ENCODE measurements around the gene SUGCT.
A peak's percentile ranks its signal among the peaks of the same experiment; 100 is the strongest.
"Not testable (repeated sequence)": the region's sequence is repeated elsewhere in the genome, so short reads cannot be mapped to it uniquely, and the experiment has no call there.

The SUGCT gene

DNA sequence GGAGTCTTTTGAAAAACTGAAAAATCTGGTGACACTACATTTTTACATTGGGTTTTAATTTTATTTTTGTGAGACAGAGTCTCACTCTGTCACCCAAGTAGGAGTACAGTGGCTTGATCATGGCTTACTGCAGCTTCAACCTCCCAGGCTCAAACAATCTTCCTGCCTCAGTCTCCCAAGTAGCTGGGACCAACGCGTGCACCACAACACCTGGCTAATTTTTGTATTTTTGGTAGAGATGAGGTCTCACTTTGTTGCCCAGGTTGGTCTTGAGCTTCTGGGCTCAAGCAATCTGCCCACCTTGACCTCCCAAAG lies 11.9 kb upstream of the SUGCT start:
- Histone ChIP-seq H3K36me3 (peaks cover 13 to 57% (median 40%) of the 10 kb centered on the region in 11 experiments; a peak in 21 of 22 replicates), H3K27me3 (no peaks in the 10 kb centered on the region), H3K9me3 (replicated peaks in 1 of 11) (peaks cover 0 to 11% (median 0%) of the 10 kb centered on the region in 11 experiments; a peak in 5 of 22 replicates), H3K27ac (no peak overlapping the region), H3K4me1 (peaks cover 0 to 20% (median 8%) of the 10 kb centered on the region in 10 experiments; a peak in 14 of 20 replicates), H4K20me1 (peaks cover 0 to 40% (median 22%) of the 10 kb centered on the region in 11 experiments; a peak in 13 of 22 replicates), H3K9ac (no peak overlapping the region), H3K4me2 (no peak overlapping the region), H3K4me3 (no peak overlapping the region)
- no peak for TF ChIP-seq Cebpa-rat (IDR thresholded peaks at IDR 0.05)

DNA sequence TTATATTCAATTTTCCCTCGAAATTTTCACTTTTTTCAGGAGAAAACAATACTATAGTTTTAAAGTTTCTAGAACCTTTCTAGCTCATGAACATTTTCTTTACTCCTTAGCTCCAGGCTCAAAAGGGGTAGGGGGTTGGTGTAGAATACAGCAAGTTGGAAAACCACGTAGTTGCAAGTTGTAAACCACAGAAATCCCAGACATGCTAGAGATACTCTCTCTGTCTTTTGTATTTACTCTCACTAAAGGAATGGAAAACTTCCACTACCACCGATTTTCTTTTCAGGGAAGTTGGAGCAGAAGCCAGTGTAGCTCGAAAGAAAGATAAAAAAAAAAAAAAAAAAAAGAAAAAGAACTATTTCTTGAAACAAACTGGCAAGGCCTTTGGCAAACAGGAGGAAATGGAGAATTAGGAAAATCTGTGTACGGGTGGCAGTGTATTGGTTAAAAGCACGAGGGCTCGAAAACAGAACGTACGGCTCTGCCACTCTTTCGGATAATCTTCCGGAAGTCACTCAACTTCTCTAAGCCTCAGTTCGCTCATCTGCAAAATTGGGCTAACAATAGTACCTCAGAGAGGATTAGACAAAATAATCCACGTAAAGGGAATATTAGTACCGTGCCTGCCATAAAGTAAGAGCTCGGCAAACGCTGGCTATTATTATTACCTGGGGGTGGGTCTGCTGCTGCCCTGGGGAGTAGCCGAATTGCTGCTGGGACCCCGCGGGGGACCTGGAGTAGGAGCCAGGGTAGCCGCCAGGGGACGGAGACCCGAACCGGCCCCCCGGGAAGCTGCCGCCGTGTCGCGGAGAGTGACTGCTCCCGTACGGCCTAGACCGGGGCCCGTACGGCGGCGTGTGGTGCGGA lies 1.0 kb upstream of the SUGCT start:
- Histone ChIP-seq H3K27ac (peak overlapping the region; percentile 92 to 98 (median 96)), H3K9me3 (replicated peaks in 1 of 11) (peaks cover 6 to 20% (median 14%) of the 10 kb centered on the region in 11 experiments; a peak in 20 of 22 replicates), H3K4me1 (peaks cover 13 to 39% (median 23%) of the 10 kb centered on the region in 10 experiments), H3K36me3 (peaks cover 11 to 41% (median 28%) of the 10 kb centered on the region in 11 experiments; a peak in 17 of 22 replicates), H3K9ac (peak overlapping the region; percentile 94 to 99 (median 98)), H4K20me1 (peaks cover 9 to 45% (median 33%) of the 10 kb centered on the region in 11 experiments; a peak in 15 of 22 replicates), H3K4me3 (peak overlapping the region; percentile 81 to 99 (median 91)), H3K27me3 (no peaks in the 10 kb centered on the region), H3K4me2 (peak overlapping the region; percentile 73 to 97 (median 82))
- TF ChIP-seq Cebpa-rat (IDR thresholded peaks at IDR 0.05): no peak

DNA sequence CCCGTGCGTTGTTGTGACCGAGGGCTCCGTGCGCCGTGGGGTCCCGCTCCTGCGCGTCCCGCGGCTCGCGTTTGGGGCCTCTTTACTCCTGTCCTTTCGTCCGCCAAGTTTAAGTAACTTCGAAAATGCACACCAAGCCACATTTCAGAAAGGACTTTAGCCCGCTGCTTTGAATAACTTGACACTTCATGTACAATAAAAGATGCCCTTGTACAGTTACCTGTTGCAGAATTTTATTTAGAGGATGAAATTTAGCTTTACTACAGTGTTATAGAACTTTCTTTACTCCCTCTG lies 459 bp downstream of the SUGCT start:
- Histone ChIP-seq H3K9ac (peak overlapping the region in 4 of 11 experiments; percentile 94 to 99 (median 97); a peak in 5 of 22 replicates), H3K4me2 (peak overlapping the region; percentile 26 to 92 (median 68); a peak in 21 of 22 replicates), H3K9me3 (replicated peaks in 1 of 11) (peaks cover 6 to 20% (median 14%) of the 10 kb centered on the region in 11 experiments; a peak in 20 of 22 replicates), H4K20me1 (peaks cover 0 to 30% (median 24%) of the 10 kb centered on the region in 11 experiments; a peak in 12 of 22 replicates), H3K27me3 (no peaks in the 10 kb centered on the region), H3K27ac (peak overlapping the region in 4 of 11 experiments; percentile 95 to 98 (median 98); a peak in 4 of 22 replicates), H3K36me3 (peaks cover 7 to 29% (median 18%) of the 10 kb centered on the region in 11 experiments; a peak in 16 of 22 replicates), H3K4me3 (peak overlapping the region; percentile 81 to 99 (median 91); a peak in 18 of 20 replicates), H3K4me1 (peaks cover 11 to 31% (median 22%) of the 10 kb centered on the region in 10 experiments)
- no peak for TF ChIP-seq Cebpa-rat (IDR thresholded peaks at IDR 0.05)

DNA sequence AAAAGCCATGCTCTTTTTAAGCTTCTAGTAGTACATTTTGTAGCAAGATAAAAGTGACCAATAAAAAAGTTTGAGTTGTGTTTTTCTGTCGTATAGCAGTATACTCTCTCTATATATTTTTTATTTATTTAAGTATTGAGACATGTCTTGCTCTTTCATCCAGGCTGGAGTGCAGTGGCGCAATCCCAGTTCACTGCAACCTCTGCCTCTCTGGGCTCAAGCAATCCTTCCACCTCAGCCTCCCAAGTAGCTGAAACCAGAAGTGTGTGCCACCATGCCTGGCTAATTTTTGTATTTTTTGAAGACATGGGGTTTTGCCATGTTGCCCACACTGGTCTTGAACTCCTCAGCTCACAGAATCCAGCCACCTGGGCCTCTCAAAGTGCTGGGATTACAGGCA lies 2.8 kb downstream of the SUGCT start:
- no peaks in the 10 kb centered on the region for H3K27me3 ChIP-seq
- peaks cover 0 to 6% (median 0%) of the 10 kb centered on the region in 11 experiments; a peak in 2 of 22 replicates for H3K36me3 ChIP-seq
- H3K27ac ChIP-seq: no peak overlapping the region
- no peak overlapping the region for H3K4me2 ChIP-seq
- peaks cover 0 to 9% (median 4%) of the 10 kb centered on the region in 11 experiments; a peak in 7 of 22 replicates for H4K20me1 ChIP-seq
- H3K9ac ChIP-seq: no peak overlapping the region
- peaks cover 3 to 12% (median 9%) of the 10 kb centered on the region in 10 experiments for H3K4me1 ChIP-seq
- peaks cover 6 to 20% (median 14%) of the 10 kb centered on the region in 11 experiments; a peak in 20 of 22 replicates for H3K9me3 ChIP-seq (replicated peaks in 1 of 11)
- no peak overlapping the region for H3K4me3 ChIP-seq
- no peak for TF ChIP-seq Cebpa-rat (IDR thresholded peaks at IDR 0.05)

DNA sequence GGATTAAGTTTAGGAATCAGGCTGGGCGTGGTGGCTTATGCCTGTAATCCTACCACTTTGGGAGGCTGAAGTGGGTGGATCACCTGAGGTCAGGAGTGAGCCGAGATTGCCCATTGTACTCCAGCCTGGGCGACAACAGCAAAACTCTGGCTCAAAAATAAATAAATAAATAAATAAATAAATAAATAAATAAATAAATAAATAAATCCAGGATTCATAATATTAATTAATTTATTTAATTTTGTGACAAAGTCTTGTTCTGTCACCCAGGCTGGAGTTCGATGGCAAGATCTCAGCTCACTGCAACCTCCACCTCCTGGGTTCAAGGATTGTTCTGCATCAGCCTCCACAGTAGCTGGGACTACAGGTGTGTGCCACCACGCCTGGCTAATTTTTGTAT lies 4.2 kb downstream of the SUGCT start:
- no peak overlapping the region for H3K27ac ChIP-seq
- no peaks in the 10 kb centered on the region for H4K20me1 ChIP-seq
- no peak for TF ChIP-seq Cebpa-rat (IDR thresholded peaks at IDR 0.05)
- H3K4me2 ChIP-seq: no peak overlapping the region
- peaks cover 6 to 20% (median 14%) of the 10 kb centered on the region in 11 experiments; a peak in 20 of 22 replicates for H3K9me3 ChIP-seq (replicated peaks in 1 of 11)
- peaks cover 0 to 5% (median 1%) of the 10 kb centered on the region in 10 experiments; a peak in 7 of 20 replicates for H3K4me1 ChIP-seq
- H3K27me3 ChIP-seq: no peaks in the 10 kb centered on the region
- no peaks in the 10 kb centered on the region for H3K36me3 ChIP-seq
- H3K4me3 ChIP-seq: no peak overlapping the region
- H3K9ac ChIP-seq: no peak overlapping the region

DNA sequence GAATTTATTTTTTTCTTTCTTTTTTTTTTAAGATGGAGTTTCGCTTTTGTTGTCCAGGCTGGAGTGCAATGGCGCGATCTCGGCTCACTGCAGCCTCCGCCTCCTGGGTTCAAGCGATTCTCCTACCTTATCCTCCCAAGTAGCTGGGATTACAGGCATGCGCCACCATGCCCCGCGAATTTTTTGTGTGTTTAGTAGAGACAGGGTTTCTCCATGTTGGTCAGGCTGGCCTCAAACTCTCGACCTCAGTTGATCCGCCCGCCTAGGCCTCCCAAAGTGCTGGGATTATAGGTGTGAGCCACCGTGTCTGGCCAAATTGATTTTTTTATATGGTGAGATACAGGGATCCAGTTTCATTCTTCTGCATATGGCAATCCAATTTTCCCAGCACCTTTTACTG lies 5.1 kb downstream of the SUGCT start:
- H3K27ac ChIP-seq, H3K27me3 ChIP-seq, H3K9ac ChIP-seq, H3K4me3 ChIP-seq, H3K4me1 ChIP-seq, H4K20me1 ChIP-seq, H3K36me3 ChIP-seq, H3K4me2 ChIP-seq: not testable (repeated sequence)
- peaks cover 6 to 20% (median 14%) of the 10 kb centered on the region in 11 experiments; a peak in 20 of 22 replicates for H3K9me3 ChIP-seq (replicated peaks in 1 of 11)

DNA sequence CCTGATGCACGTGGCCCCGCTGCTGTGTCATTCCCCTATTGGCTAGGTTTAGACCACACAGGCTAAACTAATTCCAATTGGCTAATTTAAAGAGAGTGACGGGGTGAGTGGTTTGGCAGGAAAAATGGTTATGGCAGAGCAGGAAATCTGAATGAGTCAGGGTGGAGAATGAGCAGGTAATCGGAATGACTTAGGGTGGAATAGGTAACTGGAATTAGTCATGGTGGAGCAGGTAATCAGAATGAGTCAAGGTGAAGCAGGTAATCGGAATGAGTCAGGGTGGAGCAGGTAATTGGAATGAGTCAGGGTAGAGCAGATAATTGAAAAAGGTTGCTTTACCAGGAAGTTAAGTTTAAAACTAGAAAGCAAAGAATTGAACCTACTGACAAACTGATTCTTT lies 7.1 kb downstream of the SUGCT start:
- H3K4me1 ChIP-seq, H3K4me3 ChIP-seq, H3K9ac ChIP-seq, H3K4me2 ChIP-seq, H4K20me1 ChIP-seq, H3K27ac ChIP-seq, H3K27me3 ChIP-seq, H3K36me3 ChIP-seq: not testable (repeated sequence)
- peaks cover 0 to 12% (median 9%) of the 10 kb centered on the region in 11 experiments; a peak in 16 of 22 replicates for H3K9me3 ChIP-seq (replicated peaks in 1 of 11)

DNA sequence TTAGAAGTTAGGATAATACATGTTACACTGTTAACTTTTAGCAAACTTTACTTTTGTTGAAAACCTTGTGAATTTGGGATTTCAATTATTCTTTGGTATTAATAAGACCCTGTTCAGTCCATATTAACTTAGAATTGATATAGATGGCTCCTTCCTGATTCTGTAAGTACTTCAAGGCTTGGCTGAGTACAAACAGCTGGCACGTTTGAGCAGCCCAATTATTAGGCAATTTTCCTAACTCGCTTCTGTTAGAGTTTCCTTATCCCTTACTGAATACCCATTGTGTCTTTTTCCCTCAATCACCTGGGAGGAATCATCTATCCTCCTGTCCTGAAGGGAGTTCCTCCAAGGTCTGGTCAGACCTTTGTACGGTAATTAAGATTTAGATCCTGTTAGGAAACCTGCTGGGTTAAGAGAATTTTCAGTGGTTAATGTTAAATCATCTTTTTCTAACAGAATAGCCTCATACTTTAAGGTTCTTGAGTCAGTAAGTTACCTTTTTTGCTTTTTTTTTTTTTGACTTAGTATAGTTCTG lies 10.9 kb downstream of the SUGCT start:
- H3K36me3 ChIP-seq, H3K27me3 ChIP-seq, H3K4me2 ChIP-seq, H4K20me1 ChIP-seq, H3K4me3 ChIP-seq, H3K27ac ChIP-seq, H3K9ac ChIP-seq, H3K4me1 ChIP-seq: not testable (repeated sequence)
- H3K9me3 ChIP-seq (replicated peaks in 1 of 11): peaks cover 0 to 21% (median 19%) of the 10 kb centered on the region in 11 experiments; a peak in 18 of 22 replicates
